Erythroblast (primary cell): Measurements from ENCODE around the gene KANK4.

Experiments used
- DNase-seq, 2 experiments: peaks; one replicate each; lab custom pipeline; 2025; lab: John Stamatoyannopoulos, UW
- GATA1 ChIP-seq: IDR thresholded peaks from 2 replicates; pipeline ENCODE4 v1.6.1; 2011; ENCODE audit warnings: low read depth, mild to moderate bottlenecking, control low read depth, low read length, moderate library complexity
- POLR2A ChIP-seq: IDR thresholded peaks from 2 replicates; pipeline ENCODE4 v1.6.1; 2011; ENCODE audit warnings: mild to moderate bottlenecking, low read length

Gene KANK4

DNA sequence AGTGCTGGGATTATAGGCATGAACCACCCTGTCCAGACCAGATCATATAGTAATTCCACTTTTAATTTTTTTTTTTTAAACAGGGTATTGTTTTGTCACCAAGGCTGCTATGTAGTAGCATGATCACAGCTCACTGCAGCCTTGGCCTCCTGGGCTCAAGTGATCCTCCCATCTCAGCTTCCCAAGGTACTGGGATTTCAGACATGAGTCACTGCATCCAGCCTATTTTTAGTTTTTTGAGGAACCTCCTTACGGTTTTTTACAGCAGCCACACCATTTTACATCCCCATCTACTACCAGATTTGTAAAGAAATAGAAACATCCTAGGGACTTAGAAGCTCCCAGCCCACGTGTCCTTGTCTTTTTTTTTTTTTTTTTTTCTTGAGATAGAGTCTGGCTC lies 100.6 kb downstream of the KANK4 start:
- DNase-seq: no peak
- no peak for TF ChIP-seq POLR2A
- no peak for TF ChIP-seq GATA1

DNA sequence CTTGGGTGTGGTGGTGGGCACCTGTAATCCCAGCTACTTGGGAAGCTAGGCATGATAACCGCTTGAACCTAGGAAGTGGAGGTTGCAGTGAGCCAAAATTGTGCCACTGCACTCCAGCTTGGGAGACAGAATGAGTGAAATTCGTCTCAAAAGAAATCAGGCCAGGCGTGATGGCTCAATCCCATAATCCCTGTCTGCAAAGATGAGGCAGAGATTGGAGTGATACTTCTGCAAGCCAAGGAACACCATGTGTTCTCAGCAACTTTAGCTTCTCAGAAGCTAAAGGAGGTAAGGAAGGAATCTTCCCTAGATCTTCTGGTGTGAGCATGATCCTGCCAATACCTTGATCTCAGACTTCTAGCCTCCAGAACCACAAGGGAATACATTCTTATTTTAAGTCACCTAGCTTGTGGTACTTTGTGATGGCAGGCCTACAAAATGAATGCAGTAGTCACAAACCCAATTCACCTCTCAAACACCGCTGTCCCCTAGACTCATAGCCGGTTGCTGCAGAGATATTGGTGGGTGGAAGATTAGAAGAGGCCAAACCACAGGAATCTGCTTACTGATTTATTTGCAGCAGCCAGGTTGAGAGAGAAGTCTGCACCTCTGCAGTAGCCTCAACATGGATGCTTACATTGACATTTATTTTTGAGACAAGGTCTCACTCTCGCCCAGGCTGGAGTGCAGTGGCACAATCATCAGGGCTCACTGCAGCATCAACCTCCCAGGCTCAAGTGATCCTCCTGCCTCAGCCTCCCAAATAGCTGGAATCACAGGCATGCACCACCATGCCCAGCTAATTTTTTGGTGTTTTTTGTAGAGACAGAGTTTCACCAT lies 105.9 kb downstream of the KANK4 start:
- TF ChIP-seq POLR2A: no peak
- no peak for TF ChIP-seq GATA1
- no peak for DNase-seq

DNA sequence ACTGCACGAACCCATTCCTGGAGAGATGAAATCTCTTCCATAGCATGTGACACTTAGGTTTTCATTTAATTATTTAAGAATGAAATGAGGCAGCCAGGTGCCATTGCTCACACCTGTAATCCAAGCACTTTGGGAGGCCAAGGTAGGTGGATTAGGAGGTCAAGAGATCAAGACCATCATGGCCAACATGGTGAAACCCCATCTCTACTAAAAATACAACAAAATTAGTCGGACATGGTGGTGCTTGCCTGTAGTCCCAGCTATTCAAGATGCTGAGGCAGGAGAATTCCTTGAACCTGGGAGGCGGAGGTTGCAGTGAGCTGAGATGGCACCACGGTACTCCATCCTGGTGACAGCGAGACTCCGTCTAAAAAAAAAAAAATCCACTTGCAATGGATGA lies 106.8 kb downstream of the KANK4 start:
- DNase-seq: no peak
- TF ChIP-seq POLR2A (no peak), GATA1 (no peak)

DNA sequence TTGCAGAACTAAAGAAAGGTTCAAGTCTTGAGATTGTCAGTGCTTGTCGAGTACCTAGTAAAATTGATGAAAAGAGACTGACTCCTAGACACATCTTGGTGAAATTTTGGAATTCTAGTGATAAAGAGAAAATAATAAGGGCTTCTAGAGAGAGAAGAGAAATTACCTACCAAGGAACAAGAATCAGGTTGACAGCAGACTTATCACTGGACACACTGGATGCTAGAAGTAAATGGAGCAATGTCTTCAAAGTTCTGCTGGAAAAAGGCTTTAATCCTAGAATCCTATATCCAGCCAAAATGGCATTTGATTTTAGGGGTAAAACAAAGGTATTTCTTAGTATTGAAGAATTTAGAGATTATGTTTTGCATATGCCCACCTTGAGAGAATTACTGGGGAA lies 108.3 kb downstream of the KANK4 start:
- no peak for DNase-seq
- TF ChIP-seq GATA1 (no peak), POLR2A (no peak)

DNA sequence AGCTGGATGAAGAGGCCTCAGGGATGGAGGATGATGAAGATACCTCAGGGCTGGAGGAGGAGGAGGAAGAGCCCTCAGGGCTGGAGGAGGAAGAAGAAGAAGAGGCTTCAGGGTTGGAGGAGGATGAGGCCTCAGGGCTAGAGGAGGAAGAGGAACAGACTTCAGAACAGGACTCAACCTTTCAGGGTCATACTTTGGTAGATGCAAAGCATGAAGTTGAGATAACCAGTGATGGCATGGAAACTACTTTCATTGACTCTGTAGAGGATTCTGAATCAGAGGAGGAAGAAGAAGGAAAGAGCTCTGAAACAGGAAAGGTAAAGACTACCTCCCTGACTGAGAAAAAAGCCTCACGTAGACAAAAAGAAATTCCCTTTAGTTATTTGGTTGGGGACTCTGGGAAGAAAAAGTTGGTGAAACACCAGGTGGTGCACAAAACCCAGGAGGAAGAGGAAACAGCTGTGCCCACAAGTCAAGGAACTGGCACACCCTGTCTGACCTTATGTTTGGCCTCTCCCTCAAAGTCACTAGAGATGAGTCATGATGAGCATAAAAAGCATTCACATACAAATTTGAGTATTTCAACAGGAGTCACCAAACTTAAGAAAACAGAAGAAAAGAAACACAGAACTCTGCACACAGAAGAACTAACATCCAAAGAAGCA lies 109.2 kb downstream of the KANK4 start:
- TF ChIP-seq POLR2A (no peak), GATA1 (no peak)
- DNase-seq: no peak

DNA sequence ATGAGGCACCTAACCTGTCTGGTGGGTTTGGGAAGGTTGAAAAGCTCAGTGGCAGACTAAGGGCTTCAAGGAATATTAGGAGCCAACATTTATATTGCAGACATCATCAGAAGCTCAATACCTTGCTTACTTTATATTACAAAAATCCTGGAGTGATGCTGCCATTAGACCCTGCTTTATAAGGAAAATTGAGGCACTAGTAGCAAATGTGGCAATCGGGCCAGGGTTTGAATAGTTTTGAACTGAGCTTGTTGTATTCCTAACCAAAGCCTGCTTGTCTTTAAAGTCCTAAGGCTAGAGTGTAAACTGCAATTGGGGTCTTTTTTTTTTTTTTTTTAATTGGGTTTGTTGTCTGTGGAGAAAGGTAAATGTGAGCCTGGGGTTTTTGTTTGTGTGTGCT lies 110.3 kb downstream of the KANK4 start:
- no peak for DNase-seq
- no peak for TF ChIP-seq POLR2A
- no peak for TF ChIP-seq GATA1

DNA sequence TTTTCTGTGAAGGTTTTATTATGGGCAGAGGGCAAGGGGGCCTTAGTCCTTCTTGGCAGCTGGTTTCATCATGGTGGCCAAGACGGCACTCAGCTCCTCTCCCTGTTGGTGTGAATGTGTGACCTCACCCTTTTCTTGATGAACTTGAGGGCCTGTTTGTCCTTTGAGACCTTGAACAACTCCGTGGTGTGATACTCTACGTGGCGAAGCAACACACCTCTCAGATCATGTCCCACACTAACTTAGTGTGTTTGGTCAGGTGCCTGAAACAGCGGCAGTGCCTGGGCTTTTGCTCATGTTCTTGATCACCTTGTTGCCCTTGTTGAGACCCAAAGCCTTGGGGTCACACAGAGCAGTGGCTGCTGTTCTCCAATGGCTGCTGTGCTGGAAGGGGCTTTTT lies 111.1 kb downstream of the KANK4 start:
- TF ChIP-seq POLR2A: no peak
- TF ChIP-seq GATA1: no peak
- DNase-seq: no peak

DNA sequence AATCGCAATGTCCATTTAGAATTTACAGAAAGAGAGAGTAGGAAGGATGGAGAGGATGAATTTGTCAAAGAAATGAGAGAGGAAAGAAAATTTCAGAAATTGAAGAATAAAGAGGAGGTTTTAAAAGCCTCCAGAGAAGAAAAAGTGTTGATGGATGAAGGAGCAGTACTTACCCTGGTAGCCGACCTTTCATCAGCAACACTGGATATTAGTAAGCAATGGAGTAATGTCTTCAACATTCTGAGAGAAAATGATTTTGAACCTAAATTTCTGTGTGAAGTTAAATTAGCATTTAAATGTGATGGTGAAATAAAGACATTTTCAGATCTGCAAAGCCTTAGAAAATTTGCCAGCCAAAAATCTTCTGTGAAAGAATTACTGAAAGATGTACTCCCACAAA lies 112.0 kb downstream of the KANK4 start:
- TF ChIP-seq GATA1: no peak
- DNase-seq: no peak

DNA sequence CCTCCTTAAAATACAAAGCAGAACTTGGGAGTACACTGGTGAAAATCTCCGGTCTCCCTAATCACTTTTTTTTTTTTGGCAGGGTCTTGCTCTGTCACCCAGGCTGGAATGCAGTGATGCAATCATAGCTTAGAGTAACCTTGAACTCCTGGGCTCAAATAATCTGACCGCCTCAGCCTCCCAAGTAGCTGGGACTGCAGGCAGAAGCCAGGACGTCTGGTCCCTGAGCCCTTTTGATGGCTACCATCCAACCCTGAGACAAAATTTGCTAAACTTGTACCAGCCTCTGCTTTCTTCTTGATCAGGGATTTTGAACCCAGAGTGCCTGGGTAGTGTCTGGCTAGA lies 120.5 kb downstream of the KANK4 start:
- no peak for DNase-seq
- TF ChIP-seq GATA1 (no peak), POLR2A (no peak)

DNA sequence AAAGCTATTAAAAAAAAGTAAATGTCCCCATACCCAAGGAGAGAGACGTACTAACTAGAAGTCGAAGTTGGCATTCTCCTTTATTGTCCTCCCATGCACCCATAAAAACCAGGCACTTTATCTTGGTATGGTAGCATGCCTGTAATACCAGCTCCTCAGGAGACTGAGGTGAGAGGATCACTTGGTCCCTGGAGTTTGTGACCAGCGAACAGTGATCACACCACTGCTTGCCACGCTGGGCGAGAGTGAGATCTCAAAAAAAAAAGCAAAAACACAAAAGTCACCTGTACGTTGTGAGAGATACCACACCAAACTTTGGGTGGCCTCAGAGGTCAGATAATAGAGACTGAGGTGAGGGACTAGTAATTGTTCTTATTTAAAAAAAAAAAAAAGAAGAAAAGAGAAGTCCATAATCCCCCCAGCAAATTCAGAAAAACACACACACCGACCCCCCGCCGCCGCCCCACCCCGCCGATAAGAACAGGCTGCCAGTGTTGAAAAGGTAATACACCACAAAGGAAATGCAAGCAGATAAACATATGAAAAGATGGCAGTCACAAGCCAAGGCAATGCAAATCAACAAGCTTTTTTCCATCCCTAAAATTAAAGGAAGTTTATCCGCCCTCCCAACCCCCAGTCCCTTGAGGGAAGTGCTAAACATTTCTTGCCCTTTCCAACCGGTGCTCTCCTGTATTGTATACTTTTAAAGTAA lies 121.0 kb downstream of the KANK4 start:
- TF ChIP-seq GATA1 (no peak), POLR2A (no peak)
- DNase-seq: no peak

DNA sequence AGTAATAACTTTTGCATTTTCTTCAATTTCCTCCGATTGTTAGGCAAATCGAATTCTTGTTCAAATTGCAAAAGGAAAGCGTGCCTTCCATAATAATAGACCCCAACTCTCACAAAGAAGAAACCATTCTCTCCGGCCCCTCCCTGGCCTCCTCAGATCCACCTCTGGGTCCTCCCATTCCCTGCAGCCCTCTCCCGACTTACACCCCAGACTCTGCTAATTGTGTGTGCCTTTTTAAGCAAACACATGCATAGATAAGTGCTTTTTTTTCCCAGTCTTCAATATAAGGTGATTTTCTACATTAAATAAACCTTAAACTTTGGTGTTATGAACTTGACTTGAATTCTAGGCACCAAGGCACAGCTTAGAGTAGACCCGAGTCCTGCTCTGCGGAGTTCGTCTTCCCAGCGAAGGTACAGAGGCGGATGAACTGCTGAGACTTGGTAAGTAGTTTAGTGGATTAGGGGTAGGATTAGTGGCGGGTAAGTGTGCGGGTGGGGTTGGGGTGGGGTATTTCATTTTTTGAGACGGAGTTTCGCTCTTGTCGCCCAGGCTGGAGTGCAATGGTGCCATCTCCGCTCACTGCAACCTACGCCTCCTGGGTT lies 123.0 kb downstream of the KANK4 start:
- TF ChIP-seq POLR2A (no peak), GATA1 (no peak)
- no peak for DNase-seq

DNA sequence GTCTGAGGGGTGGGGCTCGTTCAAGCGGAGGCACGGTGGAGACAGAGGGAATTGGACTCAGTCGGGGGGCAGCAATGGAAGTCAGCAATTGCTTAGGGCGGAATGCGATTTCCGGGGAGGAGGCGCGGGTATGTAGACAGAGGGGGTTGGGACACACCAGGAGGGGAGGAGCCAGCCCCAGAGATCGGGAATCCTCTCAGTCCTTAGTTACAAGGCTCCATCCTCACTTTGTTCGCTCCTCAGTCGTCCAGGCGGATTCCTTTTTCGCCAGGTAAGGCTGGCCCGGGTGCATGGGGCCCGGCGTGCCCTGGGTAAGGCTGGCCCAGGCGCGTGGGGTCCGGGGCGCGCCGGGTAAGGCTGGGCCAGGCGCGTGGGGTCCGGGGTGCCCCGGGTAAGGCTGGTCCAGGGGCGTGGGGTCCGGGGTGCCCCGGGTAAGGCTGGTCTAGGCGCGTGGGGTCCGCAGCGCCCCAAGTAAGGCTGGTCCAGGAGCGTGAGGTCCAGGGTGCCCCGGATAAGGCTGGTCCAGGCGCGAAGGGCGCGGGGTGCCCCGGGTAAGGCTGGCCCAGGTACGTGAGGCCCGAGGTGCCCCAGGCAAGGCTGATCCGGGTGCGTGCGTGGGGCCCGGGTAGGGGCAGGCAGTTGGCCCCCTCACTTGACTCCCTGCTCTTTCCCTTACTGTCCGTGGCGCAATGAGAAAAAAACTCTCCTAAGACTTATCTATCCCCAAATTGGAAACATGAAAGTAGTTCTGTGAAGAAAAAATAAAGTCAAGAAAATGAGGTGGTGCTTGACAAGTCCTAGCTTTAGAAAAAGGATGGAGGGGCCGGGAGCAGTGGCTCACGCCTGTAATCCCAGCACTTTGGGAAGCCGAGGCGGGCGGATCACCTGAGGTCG lies 124.3 kb downstream of the KANK4 start, which contains the start of gene L1TD1:
L1TD1 (plus strand) TSS at position 199 of the 894 bp plus-strand sequence. CDS start 11,780 bp downstream, outside the sequence.
- TF ChIP-seq POLR2A (no peak), GATA1 (no peak)
- DNase-seq: no peak

DNA sequence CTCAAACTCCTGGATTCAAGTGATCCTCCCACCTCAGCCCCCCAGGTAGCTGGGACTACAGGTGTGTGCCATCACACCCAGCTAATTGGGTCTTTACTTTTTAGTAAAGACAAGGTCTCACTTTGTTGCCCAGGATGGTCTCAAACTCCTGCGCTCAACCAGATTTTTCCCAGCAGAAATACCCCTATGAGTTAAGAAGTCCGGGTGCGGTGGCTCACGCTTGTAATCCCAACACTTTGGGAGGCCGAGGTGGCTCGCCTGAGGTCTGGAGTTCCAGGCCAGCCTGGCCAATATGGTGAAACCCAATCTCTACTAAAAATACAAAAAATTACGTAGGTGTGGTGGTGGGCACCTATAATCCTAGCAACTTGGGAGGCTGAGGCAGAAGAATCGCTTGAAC lies 131.1 kb downstream of the KANK4 start:
- no peak for DNase-seq
- TF ChIP-seq GATA1 (no peak), POLR2A (no peak)
